GM12872 (cell line): ENCODE data around the gene NCMAP.

Experiments used
- TF ChIP-seq, protein P1 (sequence below): IDR thresholded peaks from 3 replicates; pipeline ENCODE4 v1.5.1; 2011; ENCODE audit warnings: low read depth, mild to moderate bottlenecking, low read length, moderate library complexity; ENCODE audit not compliant: insufficient read depth

Gene NCMAP

GRCh38 chr1:24536391-24536840 lies 19.5 kb upstream of the NCMAP start:
- TF ChIP-seq, protein P1, sequence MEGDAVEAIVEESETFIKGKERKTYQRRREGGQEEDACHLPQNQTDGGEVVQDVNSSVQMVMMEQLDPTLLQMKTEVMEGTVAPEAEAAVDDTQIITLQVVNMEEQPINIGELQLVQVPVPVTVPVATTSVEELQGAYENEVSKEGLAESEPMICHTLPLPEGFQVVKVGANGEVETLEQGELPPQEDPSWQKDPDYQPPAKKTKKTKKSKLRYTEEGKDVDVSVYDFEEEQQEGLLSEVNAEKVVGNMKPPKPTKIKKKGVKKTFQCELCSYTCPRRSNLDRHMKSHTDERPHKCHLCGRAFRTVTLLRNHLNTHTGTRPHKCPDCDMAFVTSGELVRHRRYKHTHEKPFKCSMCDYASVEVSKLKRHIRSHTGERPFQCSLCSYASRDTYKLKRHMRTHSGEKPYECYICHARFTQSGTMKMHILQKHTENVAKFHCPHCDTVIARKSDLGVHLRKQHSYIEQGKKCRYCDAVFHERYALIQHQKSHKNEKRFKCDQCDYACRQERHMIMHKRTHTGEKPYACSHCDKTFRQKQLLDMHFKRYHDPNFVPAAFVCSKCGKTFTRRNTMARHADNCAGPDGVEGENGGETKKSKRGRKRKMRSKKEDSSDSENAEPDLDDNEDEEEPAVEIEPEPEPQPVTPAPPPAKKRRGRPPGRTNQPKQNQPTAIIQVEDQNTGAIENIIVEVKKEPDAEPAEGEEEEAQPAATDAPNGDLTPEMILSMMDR = no peak

- TF ChIP-seq, protein P1 = no peak
These were observed 15.6 kb upstream of the NCMAP start for GRCh38 chr1:24540051-24540905.

- TF ChIP-seq, protein P1 = no peak
These were observed 14.8 kb upstream of the NCMAP start for GRCh38 chr1:24540906-24541710.

GRCh38 chr1:24541711-24542346 lies 14.1 kb upstream of the NCMAP start:
- TF ChIP-seq, protein P1 = peak; percentile 62; the same call in 2 of the 3 replicates

DNA sequence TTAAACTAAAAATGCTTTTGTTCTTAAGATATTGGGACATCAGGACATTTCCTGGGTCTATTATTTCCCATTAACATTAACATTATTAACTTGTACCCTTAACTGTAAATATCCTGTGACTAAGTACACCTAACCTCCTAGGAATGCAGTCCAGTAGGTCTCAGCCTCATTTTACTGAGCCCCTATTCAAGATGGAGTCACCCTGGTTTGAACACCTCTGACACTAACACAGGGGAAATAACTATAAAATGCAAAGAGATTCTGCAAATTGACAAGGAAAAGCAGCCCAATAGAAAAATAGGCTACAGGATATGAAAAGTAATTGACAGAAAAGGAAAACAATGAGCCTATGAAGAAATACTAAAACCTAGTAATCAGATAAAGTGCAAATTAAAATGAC lies 11.6 kb upstream of the NCMAP start:
- TF ChIP-seq, protein P1 = no peak

GRCh38 chr1:24545662-24546061 lies 10.2 kb upstream of the NCMAP start:
- TF ChIP-seq, protein P1 = no peak

DNA sequence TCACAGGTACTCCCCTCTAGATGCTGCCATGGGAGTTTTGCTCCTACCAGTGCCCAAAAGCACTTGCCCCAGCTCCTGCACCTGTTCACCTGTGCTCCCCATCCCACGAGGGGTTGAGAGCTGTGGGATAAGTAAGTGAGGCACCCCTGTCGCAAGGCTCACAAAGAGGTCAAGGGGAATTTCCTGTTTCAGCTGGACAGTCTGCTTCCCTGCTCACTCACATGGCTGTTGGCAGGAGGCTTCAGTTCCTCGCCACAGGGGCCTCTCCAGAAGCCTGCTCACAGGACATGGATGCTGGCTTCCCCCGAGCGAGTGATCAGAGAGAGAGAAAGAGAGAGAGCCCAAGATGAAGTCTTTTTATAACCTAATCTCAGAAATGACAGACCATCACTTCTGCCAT lies 8.7 kb upstream of the NCMAP start:
- TF ChIP-seq, protein P1 = no peak
